NCI-H1417 (cell line): ENCODE measurements around the gene VTI1A.

Experiments
- DNase-seq, 3 experiments: peaks; one replicate each; lab custom pipeline; 2025; lab: John Stamatoyannopoulos, UW

Gene VTI1A

DNA sequence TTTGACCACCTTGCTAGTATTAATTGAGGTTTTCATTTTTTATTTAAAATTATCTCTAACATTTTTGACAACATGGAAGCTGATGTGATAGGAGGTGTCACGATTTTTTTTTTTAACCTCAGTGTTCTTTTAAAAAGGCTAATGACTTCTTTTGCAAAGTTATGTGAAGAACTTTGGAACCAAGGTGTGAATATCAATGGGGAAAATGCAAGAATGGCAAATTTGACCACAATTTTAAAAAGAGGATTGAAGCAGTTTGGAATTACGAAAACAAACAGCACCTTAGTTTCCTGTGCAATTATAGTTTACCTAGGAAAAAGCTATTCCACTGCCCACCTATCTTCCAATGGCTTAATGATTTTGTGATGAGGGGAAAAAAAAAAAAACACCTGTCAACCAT lies 232.4 kb downstream of the VTI1A start:
- DNase-seq: no peak

DNA sequence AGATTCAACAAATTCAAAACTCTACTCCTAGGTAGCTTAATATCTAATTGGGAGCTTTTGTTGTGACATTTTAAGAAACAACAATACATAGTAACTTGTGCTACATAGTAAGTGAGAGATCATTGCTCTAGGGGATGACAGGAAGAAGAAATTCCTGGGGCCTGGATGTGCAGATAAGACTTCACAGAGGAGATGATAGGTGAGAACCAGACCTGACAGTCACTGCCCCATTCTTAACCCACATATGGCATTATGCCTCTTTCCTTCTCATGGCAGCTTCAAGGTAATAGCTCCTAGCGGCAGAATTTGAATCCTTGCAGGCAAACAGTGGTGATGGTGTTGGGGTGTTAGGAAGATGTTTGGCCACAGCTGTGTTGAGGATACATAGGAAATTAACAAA lies 233.6 kb downstream of the VTI1A start:
- DNase-seq: no peak

DNA sequence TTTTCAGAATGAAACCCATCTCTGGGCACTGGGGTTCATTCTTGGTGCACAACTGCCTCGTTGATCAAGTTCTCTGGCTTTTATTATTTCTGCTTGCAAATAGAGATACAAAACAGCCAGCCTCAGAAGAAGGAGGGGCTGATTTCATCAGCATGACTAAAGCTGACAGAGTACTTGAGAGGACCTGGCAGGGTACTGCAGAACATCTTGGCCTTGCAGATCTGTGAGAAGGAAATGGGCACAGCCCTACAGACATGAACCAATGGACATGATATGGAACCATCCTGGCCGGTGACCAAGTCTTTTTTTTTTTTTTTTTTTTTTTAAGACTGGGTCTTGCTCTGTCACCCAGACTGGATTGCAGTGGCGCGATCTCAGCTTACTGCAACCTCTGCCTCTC lies 240.6 kb downstream of the VTI1A start:
- no peak for DNase-seq

DNA sequence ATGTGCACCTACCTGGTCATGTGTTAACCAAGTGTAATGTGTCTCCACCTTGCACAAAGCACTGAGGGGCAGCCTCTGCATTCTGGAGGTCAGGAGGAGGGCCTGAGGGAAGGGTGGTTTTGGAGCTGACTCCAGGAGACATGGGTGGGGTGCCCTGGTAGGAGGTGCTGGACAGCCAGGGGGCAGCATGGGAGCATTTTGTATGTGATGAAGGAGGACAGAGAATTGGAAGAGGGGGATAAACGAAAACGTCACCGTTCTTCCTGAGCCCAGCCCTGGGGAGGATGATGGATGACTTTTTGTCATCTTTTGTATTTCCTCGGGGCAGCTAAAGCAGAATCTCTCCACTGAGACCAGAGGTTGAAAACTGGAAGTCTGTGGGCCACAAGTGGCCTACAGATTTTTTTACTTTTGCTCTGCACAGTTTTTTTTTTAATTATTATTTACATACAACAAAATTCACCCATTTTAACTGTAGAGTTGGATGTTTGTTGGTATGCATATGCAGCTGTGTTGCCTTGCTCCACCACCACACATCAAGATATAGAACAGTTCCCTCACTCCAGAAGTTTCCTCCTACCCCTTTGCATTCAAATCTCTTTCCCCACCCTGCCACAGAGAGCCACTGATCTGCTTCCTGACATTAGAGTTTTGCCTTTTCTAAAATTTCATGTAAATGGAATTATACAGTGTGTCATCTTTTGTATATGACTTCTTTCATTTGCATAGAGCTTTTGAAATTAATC lies 242.5 kb downstream of the VTI1A start:
- peak in 1 of 3 experiments; percentile 0 for DNase-seq

DNA sequence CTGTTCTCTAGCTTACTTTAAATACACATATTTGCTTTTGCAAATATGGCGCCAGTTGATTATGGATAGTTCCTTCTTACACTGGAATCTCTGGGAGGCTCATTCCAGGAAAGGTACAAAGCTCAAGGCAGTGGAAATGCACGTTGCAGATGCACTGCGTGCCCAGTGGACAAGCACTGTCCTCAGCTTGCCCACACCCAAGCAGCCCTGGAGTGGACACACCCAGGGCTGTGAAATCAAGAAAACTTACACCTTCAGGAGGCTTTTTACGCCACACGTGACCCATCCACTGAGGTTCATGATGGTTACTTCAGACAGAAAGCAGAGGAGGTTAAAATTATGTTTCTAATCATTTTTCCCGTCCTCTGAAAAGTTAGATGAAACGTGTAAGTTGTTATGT lies 248.5 kb downstream of the VTI1A start:
- no peak for DNase-seq

DNA sequence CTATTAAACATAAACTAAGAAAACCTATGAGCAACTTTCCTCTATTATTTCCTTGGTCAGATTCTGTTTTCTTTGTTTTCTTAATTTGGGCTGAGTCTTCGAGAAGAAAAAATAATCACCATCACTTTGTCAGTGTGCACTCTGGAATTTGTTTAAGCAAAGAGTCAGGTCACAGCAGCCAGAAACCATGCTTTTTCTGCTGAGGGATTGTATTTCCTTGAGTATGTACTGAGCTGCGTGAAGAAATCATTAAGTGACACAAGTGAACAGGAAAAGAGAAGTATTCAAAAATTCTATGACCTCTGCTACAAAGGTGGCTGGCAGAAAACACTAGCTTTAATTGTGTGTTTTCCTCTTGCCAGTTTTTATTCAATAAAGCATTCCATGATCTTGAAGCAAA lies 249.6 kb downstream of the VTI1A start:
- no peak for DNase-seq

DNA sequence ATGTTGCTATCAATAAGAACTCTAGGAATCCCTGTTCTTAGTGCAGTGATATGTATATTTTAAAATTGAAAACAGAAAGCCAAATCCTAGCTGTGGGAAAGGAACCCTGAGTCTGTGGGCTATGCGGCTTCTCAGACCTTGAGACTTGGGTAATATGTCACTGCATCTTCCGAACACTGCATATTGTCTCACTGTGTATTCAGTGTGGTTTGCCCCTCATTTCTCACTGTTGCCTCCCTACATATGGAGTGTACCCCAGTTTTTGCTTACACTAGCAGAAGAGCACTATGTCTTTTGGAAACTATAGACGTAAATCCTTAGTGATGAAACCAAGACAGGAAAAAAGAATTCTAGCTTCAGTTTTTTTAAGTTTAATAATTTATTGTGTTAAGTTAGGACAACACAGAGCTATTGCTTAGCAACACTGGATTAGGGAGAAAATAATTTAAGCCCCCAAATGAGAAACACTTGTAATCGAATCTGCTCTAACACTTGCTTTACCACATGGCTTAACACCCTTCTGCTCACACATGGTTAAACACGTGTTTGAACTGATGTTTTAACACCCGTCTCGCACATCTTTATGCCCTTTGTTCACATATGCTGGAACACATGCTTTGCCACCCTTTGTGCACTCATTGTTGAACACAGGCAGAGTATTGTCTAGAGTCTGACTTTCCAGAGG lies 251.3 kb downstream of the VTI1A start:
- DNase-seq: no peak

DNA sequence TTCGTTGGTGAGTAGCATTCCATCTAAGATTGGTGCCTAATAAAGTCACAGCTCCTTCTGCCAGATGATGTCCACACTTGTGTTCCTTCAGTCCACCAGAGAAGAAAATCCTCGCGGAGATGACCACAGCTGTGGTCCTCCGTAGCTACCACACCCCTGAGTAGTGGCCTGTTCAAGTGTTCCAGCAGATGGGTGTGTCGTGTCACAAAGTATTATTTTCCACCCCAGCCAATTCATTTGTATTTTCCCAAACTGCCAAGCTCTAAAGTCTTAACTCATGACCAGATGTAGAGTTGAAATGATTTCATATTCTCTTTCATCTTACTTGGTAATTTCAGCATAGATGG lies 251.8 kb downstream of the VTI1A start:
- DNase-seq: no peak

DNA sequence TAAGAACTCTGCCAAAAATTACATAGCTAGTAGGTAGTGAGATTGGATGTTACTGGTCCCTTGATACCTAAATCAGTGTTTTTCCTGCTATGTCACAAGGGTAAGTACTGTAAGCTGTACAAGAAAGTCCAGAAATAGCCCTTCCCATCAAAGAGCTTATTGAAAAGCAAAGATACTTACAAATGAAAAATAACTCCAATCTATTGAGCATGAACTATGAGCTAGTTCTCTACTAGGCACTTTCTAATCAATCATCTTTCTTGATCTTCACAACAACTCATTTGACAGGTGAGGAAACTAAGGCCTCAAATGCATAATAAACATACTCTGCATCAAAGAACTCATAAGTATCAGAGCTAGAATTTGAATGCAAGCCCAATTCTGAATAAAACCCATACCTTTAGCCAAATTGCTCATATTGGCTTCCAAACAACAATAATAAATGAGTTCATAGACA lies 253.2 kb downstream of the VTI1A start:
- no peak for DNase-seq

DNA sequence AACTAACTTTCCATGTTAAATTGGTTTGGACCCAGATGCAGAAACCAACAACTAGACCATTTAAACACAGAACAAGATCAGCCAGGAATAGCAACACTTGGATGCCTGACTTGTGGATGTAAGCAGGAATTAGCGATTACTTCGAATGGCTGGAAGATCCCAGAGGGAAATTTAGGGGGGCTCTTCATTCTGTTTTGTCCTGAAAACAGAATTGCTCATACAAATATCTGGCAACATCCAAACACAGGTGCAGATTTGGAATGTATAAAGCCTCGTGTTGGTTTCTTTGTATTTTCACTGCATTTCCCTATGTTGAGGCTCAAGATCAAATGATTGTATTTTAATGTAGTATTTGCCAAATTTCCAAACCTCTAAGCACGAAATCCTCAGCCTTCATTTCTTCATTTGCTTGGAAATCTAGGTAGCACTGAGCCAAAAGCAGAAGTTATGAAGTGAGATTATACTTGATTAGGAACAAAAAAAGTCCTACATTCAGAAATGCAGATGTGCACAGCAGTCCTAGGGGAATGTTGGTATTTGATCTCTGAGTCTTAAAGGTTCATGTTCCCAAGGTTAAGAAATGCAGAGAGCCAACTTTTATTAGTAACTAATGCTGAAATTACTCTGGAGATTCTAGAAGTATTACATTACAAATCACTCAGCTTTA lies 254.3 kb downstream of the VTI1A start:
- DNase-seq: no peak

DNA sequence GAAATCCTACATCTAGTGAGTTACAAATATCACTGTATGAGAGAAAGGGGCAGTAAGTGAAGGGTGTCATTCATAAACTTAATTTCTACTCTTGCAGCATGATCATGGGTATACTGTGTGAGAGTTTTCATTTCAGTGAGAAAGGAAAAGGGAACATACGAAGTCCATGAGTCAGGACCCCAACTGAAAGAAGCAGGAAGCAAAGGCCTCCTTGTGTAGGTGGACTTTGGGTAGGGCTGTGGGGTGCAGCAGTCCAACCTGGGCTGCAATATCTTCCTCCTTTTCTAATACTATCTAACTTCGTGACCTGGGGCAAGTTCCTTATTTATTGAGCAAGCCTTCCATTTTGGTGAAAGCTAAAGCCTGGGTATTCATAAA lies 254.9 kb downstream of the VTI1A start:
- DNase-seq: no peak

DNA sequence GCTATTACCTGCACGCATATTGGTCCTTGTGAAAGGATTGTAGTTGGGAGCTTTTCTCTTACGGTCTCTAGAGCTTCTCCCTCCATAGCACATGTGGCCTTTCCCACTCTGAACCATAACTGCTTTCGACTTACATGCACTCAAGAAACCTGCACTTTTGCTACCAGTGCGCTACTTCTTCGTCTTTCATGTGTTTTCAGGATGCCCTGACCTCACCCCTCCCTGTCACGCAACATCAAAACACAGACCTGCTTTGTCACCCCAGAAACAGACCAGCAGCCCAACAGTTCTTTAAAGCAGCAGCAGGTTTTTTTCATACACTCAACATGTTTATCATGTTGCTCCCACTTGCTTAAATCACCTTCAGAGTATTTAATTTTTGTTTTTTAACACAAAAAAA lies 259.6 kb downstream of the VTI1A start:
- DNase-seq: no peak

DNA sequence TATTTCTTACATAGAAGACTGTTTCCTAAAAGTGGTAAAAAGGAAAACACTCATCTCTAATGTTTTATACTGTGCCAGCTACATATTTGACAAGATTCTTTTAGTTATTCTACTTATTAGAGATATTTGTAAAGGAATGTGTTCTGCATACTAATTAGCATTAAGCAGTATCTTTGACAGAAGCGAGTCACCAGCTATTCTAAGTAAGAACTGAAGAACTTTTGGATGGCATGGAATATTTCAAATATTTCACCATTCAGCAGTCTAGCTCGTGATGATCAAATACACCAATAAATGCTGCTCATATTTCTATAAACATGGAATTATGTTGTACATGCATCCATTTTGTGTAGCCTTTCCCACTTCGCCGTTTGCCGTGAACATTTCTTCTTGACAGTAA lies 261.4 kb downstream of the VTI1A start:
- DNase-seq: no peak

DNA sequence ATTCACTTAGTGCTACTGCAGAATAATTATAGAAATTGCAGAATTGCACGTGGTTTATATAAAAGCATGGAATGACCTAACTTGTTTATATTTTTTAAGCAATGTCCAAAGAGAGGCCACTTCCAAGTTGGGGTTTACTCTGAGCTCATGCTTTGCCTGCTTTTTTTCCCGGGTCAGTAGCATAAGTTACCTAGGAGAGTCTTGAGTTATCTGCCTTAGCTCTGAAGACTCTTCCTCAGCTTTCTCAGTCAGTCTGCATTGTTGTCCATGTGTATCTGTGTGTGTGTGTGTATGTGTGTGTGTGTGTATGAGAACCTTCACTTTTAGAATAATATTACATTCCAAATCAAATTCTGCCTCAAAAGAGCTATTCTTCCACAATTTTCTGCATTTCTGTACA lies 263.5 kb downstream of the VTI1A start:
- DNase-seq: no peak

DNA sequence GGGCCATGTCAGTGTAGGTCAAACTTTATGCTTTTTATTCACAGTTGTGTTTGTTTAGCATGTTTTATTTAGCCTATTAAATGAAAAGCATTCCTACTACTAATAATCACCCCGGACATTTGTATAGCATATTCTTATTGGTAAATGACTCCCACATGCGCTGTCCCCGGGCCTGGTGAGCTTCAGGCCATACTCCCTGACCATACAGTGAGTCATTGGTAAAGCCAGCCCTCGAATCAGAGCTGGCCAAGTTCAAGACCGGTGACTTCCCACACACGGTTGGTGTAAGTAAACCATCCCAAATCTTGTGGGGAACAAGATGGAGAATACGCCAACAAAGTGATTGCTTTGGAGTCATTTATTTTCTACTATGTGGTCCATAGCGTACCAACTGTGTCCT lies 264.4 kb downstream of the VTI1A start:
- no peak for DNase-seq

DNA sequence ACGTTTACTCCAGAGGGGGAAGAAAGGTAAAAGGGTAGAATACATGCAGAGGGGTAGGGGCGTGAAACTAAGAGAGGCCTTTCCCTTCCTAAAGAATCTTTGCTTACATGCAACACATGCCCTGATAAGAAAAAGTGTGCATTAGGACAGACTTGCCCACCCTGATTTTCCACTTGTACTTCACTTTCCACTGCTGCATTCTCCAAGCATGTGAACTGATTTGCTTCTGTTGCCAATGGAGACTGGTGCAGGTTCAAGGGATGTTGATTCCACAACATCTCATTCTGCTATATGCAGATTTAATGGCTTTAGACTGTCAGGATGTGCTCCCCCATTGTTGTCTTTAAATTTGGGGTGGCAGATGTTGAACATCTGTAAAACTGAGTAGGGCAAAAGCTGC lies 265.5 kb downstream of the VTI1A start:
- DNase-seq: no peak

DNA sequence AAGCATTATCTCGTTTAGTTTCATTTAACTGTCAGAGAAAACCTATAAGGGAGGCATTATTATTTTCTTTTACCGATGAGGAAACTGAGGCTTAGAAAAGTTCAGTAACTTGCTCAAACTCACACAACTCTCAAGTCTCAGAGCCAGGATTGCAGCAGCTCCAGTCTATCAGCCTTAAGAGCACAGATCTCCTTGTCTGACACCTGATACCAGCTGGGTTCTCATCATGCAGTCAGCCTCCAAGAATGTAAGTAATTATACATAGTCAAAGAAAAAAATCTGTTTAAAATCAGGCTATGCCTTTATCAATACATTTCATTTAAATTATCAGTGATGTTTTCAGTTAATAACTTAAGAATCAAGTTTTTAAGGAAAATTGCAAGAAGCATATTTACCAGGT lies 266.4 kb downstream of the VTI1A start:
- no peak for DNase-seq

DNA sequence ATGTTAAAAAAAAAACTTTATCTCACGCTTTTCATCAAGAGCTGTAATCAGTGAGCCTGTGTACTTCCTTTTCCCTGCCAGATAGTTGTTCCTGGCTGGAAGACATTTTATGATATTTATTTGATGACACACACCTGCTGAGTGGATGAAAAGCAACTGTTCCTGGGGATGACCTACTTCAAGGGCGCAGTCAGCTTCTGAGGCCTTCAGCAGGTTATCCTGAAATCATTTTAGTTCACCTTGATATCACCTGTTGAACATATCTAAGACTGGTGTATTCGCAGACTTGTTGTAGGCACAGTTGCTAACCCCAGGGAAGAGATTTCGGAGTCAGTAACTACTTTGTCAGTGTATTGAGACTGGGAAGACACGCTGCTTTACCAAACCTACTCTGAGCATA lies 268.6 kb downstream of the VTI1A start:
- no peak for DNase-seq

DNA sequence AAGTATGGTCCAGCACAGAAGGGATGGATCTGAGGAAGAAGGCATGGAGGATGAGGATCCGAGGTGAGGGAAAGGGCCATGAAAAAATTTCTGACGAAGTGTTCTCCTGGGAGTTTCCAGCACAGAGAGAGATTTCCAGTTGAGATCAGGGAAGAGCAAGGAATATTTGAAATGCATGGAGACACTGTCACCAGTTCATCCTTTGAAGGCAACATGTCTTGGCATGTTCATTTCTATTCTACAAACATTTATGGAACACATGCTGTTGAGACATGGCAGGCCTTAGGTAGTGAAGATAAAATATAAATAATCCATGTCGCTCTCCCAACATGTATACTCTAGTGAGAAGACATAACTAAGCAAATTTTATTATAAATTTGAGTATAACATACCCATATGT lies 269.1 kb downstream of the VTI1A start:
- DNase-seq: no peak

DNA sequence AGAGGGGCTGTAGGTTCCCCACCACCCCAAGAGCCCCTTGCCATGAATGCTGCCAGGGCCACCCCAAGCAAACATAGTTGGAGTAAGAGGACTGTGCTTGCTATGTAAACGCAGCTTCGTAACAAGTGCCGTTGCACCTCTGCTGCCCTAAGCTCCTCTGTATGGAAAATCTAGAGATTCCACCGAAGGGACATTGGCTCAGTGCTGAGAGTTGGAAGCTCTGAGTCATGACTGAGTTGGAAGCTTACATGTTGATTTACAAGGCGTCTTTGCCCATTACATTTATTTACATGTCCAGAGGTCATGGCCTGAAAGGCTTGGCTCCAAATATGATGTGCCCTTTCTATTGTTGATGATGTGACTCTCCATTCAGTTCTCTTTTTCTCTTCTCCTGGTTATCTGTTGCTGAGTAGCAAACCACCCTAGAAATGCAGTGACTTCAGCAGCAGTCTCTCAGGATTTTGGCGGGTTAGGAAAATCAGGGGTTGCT lies 270.0 kb downstream of the VTI1A start:
- no peak for DNase-seq

DNA sequence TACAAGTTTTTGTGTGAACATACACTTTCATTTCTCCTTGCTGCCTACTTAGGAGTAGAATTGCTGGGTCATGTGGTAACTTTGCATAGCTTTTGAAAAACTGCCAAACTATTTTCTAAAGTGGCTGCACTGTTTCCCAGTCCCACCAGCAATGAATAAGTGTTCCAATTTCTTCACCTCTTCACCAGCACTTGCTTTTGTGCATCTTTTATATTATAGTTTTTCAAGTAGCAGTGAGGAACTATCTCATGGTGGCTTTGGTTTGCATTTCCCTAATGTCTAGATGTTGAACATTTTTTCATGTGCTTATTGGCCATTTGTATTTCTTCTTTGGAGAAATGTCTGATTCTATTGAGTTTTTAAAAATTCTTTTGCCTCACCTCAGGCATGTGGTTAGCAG lies 273.2 kb downstream of the VTI1A start:
- DNase-seq: no peak

DNA sequence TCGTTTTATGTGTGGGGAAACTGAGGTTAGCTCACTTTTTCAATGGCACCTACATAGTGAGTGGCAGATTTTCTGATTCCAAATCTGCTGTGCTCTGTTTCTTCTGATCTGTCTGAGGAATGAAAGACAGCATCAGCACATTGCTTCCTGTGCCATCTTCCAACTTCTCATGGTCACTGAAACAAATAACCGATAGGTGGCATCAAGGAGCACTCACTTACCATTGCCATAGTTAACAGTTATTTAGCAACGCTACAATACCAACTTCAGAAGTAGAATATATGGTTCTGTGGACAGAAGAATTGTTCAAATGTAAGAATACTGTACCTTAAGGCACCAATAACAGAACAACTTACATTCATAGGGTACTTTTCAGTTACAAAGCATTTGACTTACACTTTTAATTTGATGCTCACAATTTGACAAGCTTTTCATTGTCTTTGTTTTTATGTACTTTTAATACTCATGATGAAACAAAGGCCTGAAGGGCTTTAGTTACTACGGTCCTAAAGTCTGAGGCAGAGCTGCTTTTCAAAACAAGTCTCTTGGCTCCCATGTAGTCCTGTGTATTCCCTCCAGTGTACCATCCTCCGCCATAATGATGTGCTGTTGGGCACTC lies 274.2 kb downstream of the VTI1A start:
- peak in 1 of 3 experiments; percentile 41 for DNase-seq

DNA sequence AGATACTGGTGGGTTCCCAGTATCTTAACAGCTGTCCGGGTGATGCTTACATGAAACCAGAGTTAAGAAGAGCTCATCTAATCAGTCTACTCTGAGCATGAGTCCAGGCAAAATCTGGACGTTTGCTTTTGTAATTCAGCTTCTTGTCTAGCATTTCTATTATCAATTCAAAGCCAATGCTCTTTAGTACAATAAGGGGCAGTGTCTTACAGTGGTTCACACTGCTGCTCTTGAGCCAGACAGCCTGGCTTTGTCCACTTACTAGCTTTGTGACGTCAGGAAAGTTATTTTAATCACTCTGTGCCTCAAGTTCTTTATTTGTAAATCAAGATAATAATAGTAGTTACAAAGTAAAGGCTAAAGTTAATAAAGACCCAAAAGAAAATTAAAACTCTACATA lies 275.7 kb downstream of the VTI1A start:
- no peak for DNase-seq
